ENCODE data around the gene PRDM11. TPM values are rescaled to one million over a fixed set of nuclear protein-coding genes. Genes with fewer than 3 reads are reported as not detected.

PRDM11 gene
- total RNA-seq, 1 experiment from 2014 or later: 12.6 TPM

- H3K9me3 ChIP-seq (ENCODE audit: low read depth, low read length, poor library complexity, severe bottlenecking): no peaks in the 10 kb centered on the region
- H3K36me3 ChIP-seq (ENCODE audit: insufficient read depth, low read length, poor library complexity, severe bottlenecking): no peaks in the 10 kb centered on the region
- no TSS peak for BruUV-seq (replicated peaks)
- no peaks in the 10 kb centered on the region for H3K4me1 ChIP-seq (ENCODE audit: insufficient read depth, low read length, poor library complexity, severe bottlenecking)
- TF ChIP-seq EZH2 (IDR thresholded peaks at IDR 0.05; ENCODE audit: borderline replicate concordance, low read depth, low read length, poor library complexity, severe bottlenecking) (no peak), CTCF (conservative IDR thresholded peaks at IDR 0.05; ENCODE audit: low read depth, low read length) (no peak)
- POLR2A ChIA-PET (ENCODE audit: low non-redundant PET): no interaction called here
- DNase-seq (ENCODE audit: low spot score): peak; percentile 74
- no peak overlapping the region for H3K4me3 ChIP-seq (ENCODE audit: low read depth, low read length, poor library complexity, severe bottlenecking)
- H3K27me3 ChIP-seq (replicated peaks; ENCODE audit: insufficient read depth, low read depth, low read length, poor library complexity): peaks cover 46% of the 10 kb centered on the region
- CTCF ChIA-PET: interaction anchor here (0.6 to 9.8 kb wide), 3 partner anchors 10 to 179 kb away, joined by 3 to 299 read pairs (median 8); no protein-coding TSS in a partner anchor
- intact Hi-C loops (cut with micrococcal nuclease; ENCODE audit: unreplicated experiment): loop anchor here (5.0 kb wide), 1 partner anchor 478 kb away; no protein-coding TSS in a partner anchor
- H3K27ac ChIP-seq (ENCODE audit: low read depth, low read length, poor library complexity, severe bottlenecking): no peak overlapping the region
These were observed 46.1 kb upstream of the PRDM11 start for GRCh38 chr11:45100339-45100738.

GRCh38 chr11:45102361-45102809, 44.1 kb upstream of the PRDM11 start:
- Histone ChIP-seq H3K27ac (ENCODE audit: low read depth, low read length, poor library complexity, severe bottlenecking) (no peak overlapping the region), H3K4me1 (ENCODE audit: insufficient read depth, low read length, poor library complexity, severe bottlenecking) (no peaks in the 10 kb centered on the region), H3K4me3 (ENCODE audit: low read depth, low read length, poor library complexity, severe bottlenecking) (no peak overlapping the region), H3K9me3 (ENCODE audit: low read depth, low read length, poor library complexity, severe bottlenecking) (no peaks in the 10 kb centered on the region), H3K36me3 (ENCODE audit: insufficient read depth, low read length, poor library complexity, severe bottlenecking) (no peaks in the 10 kb centered on the region), H3K27me3 (replicated peaks; ENCODE audit: insufficient read depth, low read depth, low read length, poor library complexity) (peaks cover 29% of the 10 kb centered on the region)
- TF ChIP-seq CTCF (conservative IDR thresholded peaks at IDR 0.05; ENCODE audit: low read depth, low read length): no peak
- no peak for TF ChIP-seq EZH2 (IDR thresholded peaks at IDR 0.05; ENCODE audit: borderline replicate concordance, low read depth, low read length, poor library complexity, severe bottlenecking)
- ChIA-PET POLR2A (ENCODE audit: low non-redundant PET) (no interaction called here), CTCF (interaction anchor here (1.1 to 9.8 kb wide), 3 partner anchors 164 to 173 kb away, joined by 5 to 299 read pairs (median 141); no protein-coding TSS in a partner anchor)
- no peak for DNase-seq (ENCODE audit: low spot score)
- intact Hi-C loops (cut with micrococcal nuclease; ENCODE audit: unreplicated experiment): loop anchor here (5.0 kb wide), 1 partner anchor 480 kb away; no protein-coding TSS in a partner anchor
- BruUV-seq (replicated peaks): no TSS peak

- CTCF ChIA-PET: interaction anchor here (1.0 to 9.8 kb wide), 5 partner anchors 153 to 192 kb away, joined by 3 to 299 read pairs (median 5); no protein-coding TSS in a partner anchor
- H3K4me3 ChIP-seq (ENCODE audit: low read depth, low read length, poor library complexity, severe bottlenecking): no peak overlapping the region
- no peaks in the 10 kb centered on the region for H3K9me3 ChIP-seq (ENCODE audit: low read depth, low read length, poor library complexity, severe bottlenecking)
- peaks cover 26% of the 10 kb centered on the region for H3K27me3 ChIP-seq (replicated peaks; ENCODE audit: insufficient read depth, low read depth, low read length, poor library complexity)
- no peaks in the 10 kb centered on the region for H3K36me3 ChIP-seq (ENCODE audit: insufficient read depth, low read length, poor library complexity, severe bottlenecking)
- intact Hi-C loops (cut with micrococcal nuclease; ENCODE audit: unreplicated experiment): loop anchor here (5.0 kb wide), 1 partner anchor 481 kb away; no protein-coding TSS in a partner anchor
- no TSS peak for BruUV-seq (replicated peaks)
- POLR2A ChIA-PET (ENCODE audit: low non-redundant PET): no interaction called here
- peak; percentile 85 for DNase-seq (ENCODE audit: low spot score)
- TF ChIP-seq EZH2 (IDR thresholded peaks at IDR 0.05; ENCODE audit: borderline replicate concordance, low read depth, low read length, poor library complexity, severe bottlenecking) (no peak), CTCF (conservative IDR thresholded peaks at IDR 0.05; ENCODE audit: low read depth, low read length) (peak; percentile 100)
- no peaks in the 10 kb centered on the region for H3K4me1 ChIP-seq (ENCODE audit: insufficient read depth, low read length, poor library complexity, severe bottlenecking)
- no peak overlapping the region for H3K27ac ChIP-seq (ENCODE audit: low read depth, low read length, poor library complexity, severe bottlenecking)
These were observed 43.4 kb upstream of the PRDM11 start for GRCh38 chr11:45102810-45103621.

All from A673 (cell line).